ENCODE results near the gene CLIP1. TPM values are rescaled to one million over a fixed set of nuclear protein-coding genes. Genes with fewer than 3 reads are reported as not detected.

CLIP1 gene
- total RNA-seq, 2 experiments from 2014 or later = 52.0 to 54.9 TPM

GRCh38 chr12:122250536-122250935 lies 171.9 kb downstream of the CLIP1 start:
- POLR2A ChIA-PET = no interaction called here
- intact Hi-C loops (cut with DNase I, micrococcal nuclease) = no loop called here
- H3K27me3 Mint-ChIP-seq = no peaks in the 10 kb centered on the region
- no peak overlapping the region for H3K27ac ChIP-seq (ENCODE audit: low read depth in 1 of 2, low read length in 2 of 2)
- no peak for TF ChIP-seq CTCF (IDR thresholded peaks at IDR 0.05)
- H3K4me1 Mint-ChIP-seq (ENCODE audit: low read depth) = peaks cover 4% of the 10 kb centered on the region
- no peaks in the 10 kb centered on the region for H3K27me3 ChIP-seq (ENCODE audit: control insufficient read depth in 1 of 2, insufficient read depth in 2 of 2, low read length in 2 of 2)
- peaks cover 61% of the 10 kb centered on the region for H3K36me3 Mint-ChIP-seq (ENCODE audit: low read depth)
- no peak overlapping the region for H3K27ac Mint-ChIP-seq
- no peak overlapping the region for H3K4me3 Mint-ChIP-seq
- peaks cover 41% of the 10 kb centered on the region for H3K36me3 ChIP-seq (ENCODE audit: insufficient read depth, low read length)
- H3K9me3 Mint-ChIP-seq = no peaks in the 10 kb centered on the region
- no peaks in the 10 kb centered on the region for H3K9me3 ChIP-seq (ENCODE audit: control insufficient read depth in 1 of 2, insufficient read depth in 1 of 2, low read length in 2 of 2)
- DNase-seq (no peak), ATAC-seq (ENCODE audit: poor library complexity) (no peak)
- H3K4me3 ChIP-seq (ENCODE audit: low read length) = no peak overlapping the region
- CTCF ChIA-PET = interaction anchor here (0.6 kb wide), 1 partner anchor 11 kb away, joined by 3 read pairs; no protein-coding TSS in a partner anchor
- H3K4me1 ChIP-seq (ENCODE audit: insufficient read depth, low read length) = peaks cover 8% of the 10 kb centered on the region

- Mint-ChIP-seq H3K4me3 (no peak overlapping the region), H3K9me3 (no peaks in the 10 kb centered on the region), H3K27ac (no peak overlapping the region), H3K4me1 (ENCODE audit: low read depth) (peaks cover 5% of the 10 kb centered on the region), H3K36me3 (ENCODE audit: low read depth) (peaks cover 59% of the 10 kb centered on the region), H3K27me3 (no peaks in the 10 kb centered on the region)
- ChIA-PET POLR2A (no interaction called here), CTCF (interaction anchor here (0.6 kb wide), 1 partner anchor 10 kb away, joined by 3 read pairs; no protein-coding TSS in a partner anchor)
- H3K9me3 ChIP-seq (ENCODE audit: control insufficient read depth in 1 of 2, insufficient read depth in 1 of 2, low read length in 2 of 2) = no peaks in the 10 kb centered on the region
- no peak for TF ChIP-seq CTCF (IDR thresholded peaks at IDR 0.05)
- H3K4me3 ChIP-seq (ENCODE audit: low read length) = no peak overlapping the region
- H3K27ac ChIP-seq (ENCODE audit: low read depth in 1 of 2, low read length in 2 of 2) = no peak overlapping the region
- no peak for DNase-seq
- ATAC-seq (ENCODE audit: poor library complexity) = no peak
- peaks cover 11% of the 10 kb centered on the region for H3K4me1 ChIP-seq (ENCODE audit: insufficient read depth, low read length)
- intact Hi-C loops (cut with DNase I, micrococcal nuclease) = no loop called here
- no peaks in the 10 kb centered on the region for H3K27me3 ChIP-seq (ENCODE audit: control insufficient read depth in 1 of 2, insufficient read depth in 2 of 2, low read length in 2 of 2)
- peaks cover 41% of the 10 kb centered on the region for H3K36me3 ChIP-seq (ENCODE audit: insufficient read depth, low read length)
These were observed 172.4 kb downstream of the CLIP1 start for GRCh38 chr12:122250047-122250446.

GRCh38 chr12:122245553-122245952 lies 176.9 kb downstream of the CLIP1 start:
- H3K4me3 Mint-ChIP-seq = peak overlapping the region; percentile 11
- no peaks in the 10 kb centered on the region for H3K27me3 ChIP-seq (ENCODE audit: control insufficient read depth in 1 of 2, insufficient read depth in 2 of 2, low read length in 2 of 2)
- peak overlapping the region in 1 of 2 donors; percentile 44 for H3K27ac ChIP-seq (ENCODE audit: low read depth in 1 of 2, low read length in 2 of 2)
- DNase-seq (no peak), ATAC-seq (ENCODE audit: poor library complexity) (no peak)
- H3K4me1 Mint-ChIP-seq (ENCODE audit: low read depth) = peaks cover 27% of the 10 kb centered on the region
- H3K36me3 Mint-ChIP-seq (ENCODE audit: low read depth) = peaks cover 63% of the 10 kb centered on the region
- H3K36me3 ChIP-seq (ENCODE audit: insufficient read depth, low read length) = peaks cover 29% of the 10 kb centered on the region
- no peaks in the 10 kb centered on the region for H3K9me3 Mint-ChIP-seq
- ChIA-PET POLR2A (interaction anchor here (1.1 to 4.0 kb wide), 10 partner anchors 9 to 987 kb away, joined by 3 to 123 read pairs (median 4); partner anchors contain the start of genes B3GNT4, DIABLO, MPHOSPH9 and MTRFR), CTCF (interaction anchor here (0.7 to 2.1 kb wide), 3 partner anchors 21 to 1723 kb away, joined by 3 to 8 read pairs (median 3); no protein-coding TSS in a partner anchor)
- no peaks in the 10 kb centered on the region for H3K27me3 Mint-ChIP-seq
- peaks cover 36% of the 10 kb centered on the region for H3K4me1 ChIP-seq (ENCODE audit: insufficient read depth, low read length)
- peak overlapping the region; percentile 54 for H3K4me3 ChIP-seq (ENCODE audit: low read length)
- no peaks in the 10 kb centered on the region for H3K9me3 ChIP-seq (ENCODE audit: control insufficient read depth in 1 of 2, insufficient read depth in 1 of 2, low read length in 2 of 2)
- peak overlapping the region; percentile 88 for H3K27ac Mint-ChIP-seq
- intact Hi-C loops (cut with DNase I, micrococcal nuclease) = loop anchor here in 1 of 2 experiments (2.0 kb wide), 2 partner anchors 19 to 21 kb away; partner anchors contain the start of genes DIABLO and VPS33A
- TF ChIP-seq CTCF (IDR thresholded peaks at IDR 0.05) = no peak

Data from CD4-positive, alpha-beta T cell (primary cell).